Stimulated activated CD8-positive, alpha-beta memory T cell treated with anti-CD3 and anti-CD28 coated beads, Interleukin-7, amount 100 ng/mL, for 4 hours (primary cell): ENCODE results near the gene GMIP.
"Not testable (repeated sequence)": the region's sequence is repeated elsewhere in the genome, so short reads cannot be mapped to it uniquely, and the experiment has no call there.

ENCODE experiments used
- DNase-seq, 2 donors: peaks; one replicate each; pipeline ENCODE4 v3.0.0-alpha.2; 2020; ENCODE audit warnings: low read depth in 2 of 2

The GMIP gene

GRCh38 chr19:19634516-19635312, 8.7 kb downstream of the GMIP start:
- no peak for DNase-seq

DNA sequence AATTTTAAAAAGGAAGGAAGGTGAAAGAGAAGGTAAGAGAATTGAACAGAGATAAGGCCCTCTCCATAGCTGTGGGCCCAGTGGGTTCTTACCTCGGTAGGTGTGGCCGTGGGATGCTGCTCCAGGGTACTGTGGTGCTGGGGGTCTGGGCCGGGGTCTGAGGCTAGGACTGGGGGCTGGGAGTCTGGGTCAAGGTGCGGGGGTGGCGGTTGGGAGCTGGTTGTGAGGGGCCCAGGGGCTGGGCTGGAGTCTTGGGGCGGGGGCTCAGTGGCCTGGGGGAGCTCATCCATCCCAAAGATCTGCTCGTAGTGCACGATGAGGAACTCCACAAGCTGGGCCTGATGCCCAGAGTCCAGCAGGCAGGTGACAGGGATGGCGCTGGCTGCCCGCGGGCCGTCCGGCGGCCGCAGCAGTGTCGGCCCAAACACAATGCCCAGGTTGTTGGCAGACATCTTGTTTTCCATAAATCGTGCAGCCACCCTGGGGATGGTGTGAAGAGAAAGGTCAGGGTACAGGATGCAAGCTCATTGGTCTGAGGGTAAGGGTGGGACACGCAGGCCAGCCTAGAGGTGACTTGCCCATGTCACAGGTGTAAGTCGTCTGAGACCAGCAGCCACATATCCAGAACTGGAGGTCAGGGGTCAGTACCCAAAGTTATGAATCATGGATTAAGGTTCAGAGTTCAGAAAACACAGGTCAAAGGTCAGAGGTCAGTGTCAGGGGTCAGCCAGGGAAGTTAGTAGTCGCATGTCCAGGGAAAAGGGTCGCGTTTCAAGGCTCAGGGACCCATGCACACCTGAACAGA, 9.5 kb downstream of the GMIP start:
- no peak for DNase-seq

DNA sequence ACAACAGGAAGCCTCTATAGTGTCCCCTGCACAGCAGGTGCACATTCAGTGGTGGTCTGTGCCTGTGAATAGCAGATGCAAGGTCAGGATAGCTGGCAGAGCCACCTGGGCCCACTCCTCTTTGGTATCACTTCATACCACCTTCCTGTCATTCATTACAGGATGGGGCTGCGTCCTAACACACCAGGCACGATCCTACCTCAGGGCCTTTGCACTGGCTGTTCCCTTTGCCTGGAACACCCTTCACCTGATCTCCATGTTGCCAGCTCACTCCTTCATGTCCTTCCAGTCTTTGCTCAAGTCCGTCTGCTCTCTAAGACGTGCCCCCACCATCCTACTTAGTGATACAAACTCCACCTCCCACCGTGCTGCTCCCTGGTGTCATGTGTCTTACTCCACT, 10.8 kb downstream of the GMIP start:
- DNase-seq = no peak

- DNase-seq = no peak
Observed at GRCh38 chr19:19631346-19631745, 12.1 kb downstream of the GMIP start.

DNA sequence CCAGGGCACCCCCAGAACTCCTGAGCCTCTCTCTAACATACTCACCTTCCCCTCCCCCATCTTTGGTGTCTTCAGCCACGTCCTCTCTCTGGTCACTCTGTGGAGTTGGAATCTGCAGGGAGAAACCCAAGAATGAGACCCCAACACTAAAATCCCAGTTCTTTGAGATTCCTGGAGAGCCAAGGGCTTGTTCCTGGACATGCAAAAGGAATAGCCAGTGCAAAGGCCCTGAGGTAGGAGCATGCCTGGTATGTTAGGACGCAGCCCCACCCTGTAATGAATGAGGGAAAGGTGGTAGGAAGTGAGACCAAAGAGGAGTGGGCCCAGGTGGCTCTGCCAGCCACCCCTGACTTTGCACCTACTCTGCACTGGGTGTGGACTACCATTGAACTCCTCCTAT, 13.0 kb downstream of the GMIP start:
- no peak for DNase-seq

- no peak for DNase-seq
Observed at GRCh38 chr19:19630062-19630414, 13.4 kb downstream of the GMIP start.

- DNase-seq = peak in 1 of 2 donors; percentile 57
Observed at GRCh38 chr19:19628501-19629134, 14.8 kb downstream of the GMIP start.

DNA sequence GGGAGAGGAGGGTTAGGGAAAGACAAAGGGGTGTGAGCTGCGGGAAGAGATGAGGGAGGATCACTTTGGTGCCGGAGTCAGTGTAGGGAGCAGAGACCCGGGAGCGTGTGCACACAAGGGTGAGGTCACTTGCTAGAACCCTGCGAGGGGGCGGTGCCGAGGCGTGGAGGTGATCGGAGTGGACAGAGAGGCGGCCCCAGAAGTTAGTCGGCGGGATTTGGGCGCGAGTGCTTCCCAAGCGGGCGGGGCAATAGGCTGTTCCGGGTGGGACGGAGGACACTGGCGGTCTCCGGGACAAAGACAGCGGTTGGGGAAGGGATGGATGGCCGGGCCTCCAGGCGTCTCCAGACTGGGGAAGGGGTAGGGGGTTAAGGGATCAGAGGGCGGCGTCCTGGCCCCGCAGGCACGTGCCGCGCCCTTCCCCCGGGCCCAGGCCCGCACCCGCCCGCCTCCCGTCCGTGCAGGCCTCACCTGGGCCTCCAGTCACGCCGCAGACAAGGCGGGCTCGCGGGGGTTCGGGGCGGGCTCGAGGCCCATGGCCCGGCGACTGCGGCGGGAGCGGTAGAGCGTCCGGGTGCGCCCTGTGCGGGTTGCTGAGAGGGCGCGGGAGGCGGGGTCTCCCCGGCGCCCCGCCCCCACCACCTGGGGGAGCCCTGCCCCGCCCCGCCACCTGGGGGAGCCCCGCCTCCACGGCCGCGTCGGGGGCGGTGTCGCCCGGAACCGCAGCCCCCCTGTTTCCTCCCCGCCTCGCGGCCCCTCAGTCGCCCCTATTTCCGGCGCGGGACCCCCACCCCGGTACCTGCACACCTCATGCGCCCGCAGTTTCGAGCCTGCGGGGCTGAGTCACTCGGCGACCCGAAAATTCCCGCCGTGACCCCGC, 15.6 kb downstream of the GMIP start, which contains the start of gene LPAR2:
Gene LPAR2, minus strand, starts transcription at position 600 of the 880 bp plus-strand sequence. CDS start 945 bp downstream, outside the sequence.
- DNase-seq = peak; percentile 43 to 75

- no peak for DNase-seq
Observed at GRCh38 chr19:19626516-19627472, 16.7 kb downstream of the GMIP start.

- DNase-seq = no peak
Observed at GRCh38 chr19:19624032-19624570, 19.4 kb downstream of the GMIP start.

GRCh38 chr19:19623383-19623782, 20.1 kb downstream of the GMIP start:
- no peak for DNase-seq

- DNase-seq = no peak
Observed at GRCh38 chr19:19619849-19620210, 23.6 kb downstream of the GMIP start.

GRCh38 chr19:19619181-19619848, 24.1 kb downstream of the GMIP start:
- no peak for DNase-seq

DNA sequence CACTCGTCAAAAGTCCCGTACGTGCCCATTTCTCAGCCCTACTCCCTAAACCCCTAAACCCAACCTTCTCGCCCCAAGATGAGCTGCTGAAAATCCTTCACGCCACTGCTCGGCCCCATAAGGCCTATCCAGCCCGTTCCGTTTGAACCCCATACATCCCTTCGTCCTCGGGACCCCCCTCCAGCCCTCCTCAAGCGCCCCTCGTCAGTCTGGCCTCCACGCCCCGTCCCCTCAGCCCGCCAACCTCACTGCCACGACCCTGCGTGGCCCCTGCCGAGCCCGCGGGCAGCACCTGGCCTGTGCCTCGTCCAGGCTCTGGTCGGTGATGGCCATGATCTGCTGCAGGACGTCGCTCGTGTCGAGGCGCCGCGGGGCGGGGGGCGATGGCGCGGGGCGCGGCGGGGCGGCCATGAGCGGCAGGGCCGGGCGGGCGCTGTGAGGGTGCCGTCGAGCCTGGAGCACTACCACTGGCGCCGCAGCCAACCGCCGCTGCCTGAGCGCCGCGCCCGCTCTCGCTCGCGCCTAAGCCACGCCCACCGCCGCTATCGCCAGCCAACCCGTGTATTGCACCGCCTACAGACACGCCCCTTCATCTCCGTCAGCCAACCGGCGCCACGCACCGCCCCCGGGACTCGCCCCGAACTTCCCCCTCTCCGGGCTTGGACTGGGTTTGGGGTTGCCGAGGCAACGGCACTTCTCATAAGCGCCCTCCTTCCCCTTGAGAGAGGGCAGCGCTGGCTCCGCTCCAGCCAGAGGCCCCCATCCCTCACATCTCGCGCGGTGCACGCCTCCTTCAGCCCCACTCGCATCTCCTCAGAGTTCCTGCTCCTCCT, 25.0 kb downstream of the GMIP start, which contains the start of gene PBX4:
Gene PBX4, minus strand, starts transcription at position 469 of the 833 bp plus-strand sequence. Its CDS starts 58 bp downstream, at position 411.
- peak; percentile 98 for DNase-seq

GRCh38 chr19:19615086-19615485, 28.4 kb downstream of the GMIP start:
- peak in 1 of 2 donors; percentile 46 for DNase-seq

DNA sequence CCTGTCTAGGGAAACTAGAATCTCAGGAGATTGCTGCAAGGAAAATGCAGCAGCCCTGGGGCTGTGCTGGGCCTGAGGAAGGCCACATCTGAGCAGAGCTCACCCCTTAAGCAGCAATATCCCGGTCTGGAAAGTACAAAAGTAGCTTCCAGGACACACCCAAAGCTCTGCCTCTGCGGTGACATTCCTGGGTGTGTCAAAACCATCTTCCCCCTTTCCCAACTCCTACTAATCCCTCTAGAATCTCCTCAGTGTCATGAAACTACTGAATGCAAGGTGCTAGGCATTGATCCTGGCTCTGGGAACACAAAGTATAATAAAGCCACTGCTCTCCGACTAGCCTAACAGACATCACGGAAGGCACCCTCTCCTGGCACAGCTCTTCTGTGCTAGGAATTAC, 30.0 kb downstream of the GMIP start:
- no peak for DNase-seq

DNA sequence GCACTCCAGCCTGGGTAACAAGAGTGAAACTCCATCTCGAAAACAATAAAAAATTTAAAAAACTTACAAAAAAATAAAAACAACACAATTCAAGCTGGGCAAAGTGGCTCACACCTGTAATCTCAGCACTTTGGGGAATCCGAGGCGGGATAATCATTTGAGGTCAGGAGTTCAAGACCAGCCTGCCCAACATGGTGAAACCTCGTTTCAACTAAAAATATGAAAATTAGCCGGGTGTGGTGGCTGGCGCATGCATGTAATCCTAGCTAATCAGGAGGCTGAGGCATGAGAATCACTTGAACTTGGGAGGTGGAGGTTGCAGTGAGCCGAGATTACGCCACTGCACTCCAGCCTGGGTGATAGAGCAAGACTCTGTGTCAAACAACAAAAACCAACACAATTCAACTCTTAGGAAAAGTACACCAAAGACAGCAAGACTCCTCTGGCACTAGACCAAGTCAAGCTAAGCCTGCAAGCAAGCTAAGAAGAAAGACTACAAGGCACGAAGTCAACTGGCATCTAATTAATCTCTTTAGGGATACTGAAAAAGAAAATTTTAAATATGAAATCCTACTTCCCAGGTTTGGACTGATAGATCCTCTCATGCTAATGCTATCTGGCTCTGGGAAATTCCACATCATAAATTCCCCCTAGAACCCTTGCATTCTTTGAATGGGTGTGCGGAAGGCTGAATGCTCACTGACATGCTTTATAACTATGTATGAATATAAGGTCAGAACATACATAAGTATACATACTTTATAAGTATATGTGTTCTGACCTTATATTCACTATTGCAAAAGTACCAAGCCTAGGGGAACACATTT, 32.9 kb downstream of the GMIP start:
- DNase-seq = no peak

DNA sequence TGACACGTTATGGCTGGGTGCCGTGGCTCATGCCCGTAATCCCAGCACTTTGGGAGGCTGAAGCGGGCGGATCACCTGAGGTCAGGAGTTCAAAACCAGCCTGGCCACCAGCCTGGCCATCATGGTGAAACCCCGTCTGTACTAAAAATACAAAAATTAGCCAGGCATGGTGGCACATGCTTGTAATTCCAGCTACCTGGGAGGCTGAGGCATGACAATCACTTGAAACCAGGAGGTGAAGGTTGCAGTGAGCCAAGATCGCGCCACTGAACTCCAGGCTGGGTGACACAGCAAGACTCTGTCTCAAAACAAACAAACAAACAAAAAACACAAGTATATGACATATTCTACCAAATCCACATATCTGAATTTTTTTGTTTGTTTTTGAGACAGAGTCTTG, 36.8 kb downstream of the GMIP start:
- not testable (repeated sequence) for DNase-seq
